BLaER1 treated with 17β-estradiol and CSF1 and Interleukin-3, amounts not matched to agents 10 nM and 100 nM (cell line): ENCODE data around the gene AP1B1.

ENCODE experiments used
- H3K27ac ChIP-seq, 11 experiments: shearing (Covaris generic); formaldehyde crosslinking; 2 replicates each; pipeline ENCODE4 v1.8.1; 2022
- H3K27me3 ChIP-seq, 11 experiments: shearing (Covaris generic); formaldehyde crosslinking; 2 replicates each; pipeline ENCODE4 v1.8.1; 2022
- H3K36me3 ChIP-seq, 11 experiments: shearing (Covaris generic); formaldehyde crosslinking; 2 replicates each; pipeline ENCODE4 v1.8.1; 2022
- H3K4me1 ChIP-seq, 10 experiments: shearing (Covaris generic); formaldehyde crosslinking; 2 replicates each; pipeline ENCODE4 v1.8.1; 2022
- H3K4me2 ChIP-seq, 11 experiments: shearing (Covaris generic); formaldehyde crosslinking; 2 replicates each; pipeline ENCODE4 v1.8.1; 2022
- H3K4me3 ChIP-seq, 10 experiments: shearing (Covaris generic); formaldehyde crosslinking; 2 replicates each; pipeline ENCODE4 v1.8.1; 2022
- H3K9ac ChIP-seq, 11 experiments: shearing (Covaris generic); formaldehyde crosslinking; 2 replicates each; pipeline ENCODE4 v1.8.1; 2022
- H3K9me3 ChIP-seq, 11 experiments: shearing (Covaris generic); formaldehyde crosslinking; replicated peaks in 1 of 11; 2 replicates each; pipeline ENCODE4 v1.8.1; 2022
- H4K20me1 ChIP-seq, 11 experiments: shearing (Covaris generic); formaldehyde crosslinking; 2 replicates each; pipeline ENCODE4 v1.8.1; 2022
- Cebpa-rat ChIP-seq, 11 experiments: shearing (Covaris generic); IDR thresholded peaks; 2 replicates each; pipeline ENCODE4 v1.8.1; 2022

The AP1B1 gene

DNA sequence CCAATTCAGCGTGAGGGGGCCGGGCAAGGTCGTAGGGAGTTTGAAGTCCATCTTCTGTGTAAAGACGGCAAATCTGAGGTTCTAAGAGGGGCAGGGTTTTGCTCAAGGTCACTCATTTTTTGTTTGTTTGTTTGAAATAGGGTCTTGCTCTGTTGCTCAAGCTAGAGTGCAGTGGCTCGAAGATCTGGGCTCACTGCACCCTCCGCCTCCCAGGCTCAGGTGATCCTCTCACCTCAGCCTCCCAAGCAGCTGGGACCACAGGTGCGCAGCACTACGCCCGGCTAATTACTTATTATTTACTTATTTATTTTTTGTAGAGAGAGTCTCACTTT lies 355 bp upstream of the AP1B1 start:
- Histone ChIP-seq H3K36me3 (peaks cover 0 to 14% (median 7%) of the 10 kb centered on the region in 11 experiments; a peak in 7 of 22 replicates), H3K9me3 (no peaks in the 10 kb centered on the region), H3K4me1 (peaks cover 61 to 69% (median 68%) of the 10 kb centered on the region in 10 experiments), H4K20me1 (peaks cover 0 to 34% (median 24%) of the 10 kb centered on the region in 11 experiments; a peak in 21 of 22 replicates), H3K9ac (peak overlapping the region; percentile 71 to 91 (median 84)), H3K4me3 (peak overlapping the region; percentile 74 to 91 (median 84)), H3K27me3 (no peaks in the 10 kb centered on the region), H3K4me2 (peak overlapping the region; percentile 85 to 99 (median 93)), H3K27ac (peak overlapping the region; percentile 25 to 82 (median 74); a peak in 19 of 22 replicates)
- no peak for TF ChIP-seq Cebpa-rat (IDR thresholded peaks at IDR 0.05)

DNA sequence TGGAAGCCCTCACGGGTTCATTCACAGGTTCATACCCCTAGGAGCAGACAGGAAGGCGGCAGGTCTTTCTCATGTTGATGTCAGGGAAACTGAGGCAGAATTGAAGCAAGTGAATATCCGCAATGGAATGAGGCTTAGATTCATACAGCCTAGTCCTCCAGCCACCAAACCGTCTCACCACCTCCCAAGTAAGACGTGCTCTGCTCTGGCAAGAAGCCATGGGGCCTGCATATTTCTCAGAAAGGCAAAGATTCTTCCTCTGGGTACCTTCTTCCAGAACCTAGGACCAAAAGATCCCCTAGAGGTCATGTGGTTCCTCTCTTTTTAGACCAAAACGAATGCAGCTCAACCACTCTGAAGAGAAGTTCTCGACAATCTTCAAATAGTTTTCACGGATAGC lies 1.7 kb downstream of the AP1B1 start:
- Histone ChIP-seq H3K9me3 (no peaks in the 10 kb centered on the region), H4K20me1 (peaks cover 12 to 55% (median 43%) of the 10 kb centered on the region in 11 experiments), H3K4me1 (peaks cover 69 to 75% (median 72%) of the 10 kb centered on the region in 10 experiments), H3K27me3 (no peaks in the 10 kb centered on the region), H3K36me3 (peaks cover 4 to 28% (median 13%) of the 10 kb centered on the region in 11 experiments; a peak in 14 of 22 replicates), H3K4me2 (peak overlapping the region; percentile 85 to 99 (median 93)), H3K27ac (peak overlapping the region; percentile 48 to 82 (median 71); a peak in 21 of 22 replicates), H3K4me3 (peak overlapping the region in 9 of 10 experiments; percentile 74 to 91 (median 85); a peak in 15 of 20 replicates), H3K9ac (peak overlapping the region; percentile 44 to 91 (median 82); a peak in 20 of 22 replicates)
- TF ChIP-seq Cebpa-rat (IDR thresholded peaks at IDR 0.05), result no peak

DNA sequence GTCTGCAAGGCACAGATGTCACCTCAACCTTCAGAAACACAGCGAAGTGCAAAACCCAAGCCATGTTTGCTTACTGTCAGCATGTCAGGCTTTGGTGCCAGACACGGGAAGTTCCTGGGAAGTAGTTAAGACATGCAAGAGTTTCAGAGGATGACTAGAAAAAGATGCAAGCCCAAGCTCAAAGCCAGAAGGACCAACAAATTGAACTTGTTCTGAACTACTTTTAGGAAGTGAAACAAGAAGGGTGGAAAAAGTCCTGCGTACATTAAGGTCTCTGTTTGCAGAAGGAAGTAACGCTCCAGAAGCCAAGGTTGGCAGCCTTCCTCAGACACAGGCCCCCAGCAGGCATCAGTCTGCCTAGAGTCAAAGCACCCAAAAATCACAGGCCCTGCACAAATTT lies 2.6 kb downstream of the AP1B1 start:
- peak overlapping the region; percentile 53 to 82 (median 71); a peak in 21 of 22 replicates for H3K27ac ChIP-seq

DNA sequence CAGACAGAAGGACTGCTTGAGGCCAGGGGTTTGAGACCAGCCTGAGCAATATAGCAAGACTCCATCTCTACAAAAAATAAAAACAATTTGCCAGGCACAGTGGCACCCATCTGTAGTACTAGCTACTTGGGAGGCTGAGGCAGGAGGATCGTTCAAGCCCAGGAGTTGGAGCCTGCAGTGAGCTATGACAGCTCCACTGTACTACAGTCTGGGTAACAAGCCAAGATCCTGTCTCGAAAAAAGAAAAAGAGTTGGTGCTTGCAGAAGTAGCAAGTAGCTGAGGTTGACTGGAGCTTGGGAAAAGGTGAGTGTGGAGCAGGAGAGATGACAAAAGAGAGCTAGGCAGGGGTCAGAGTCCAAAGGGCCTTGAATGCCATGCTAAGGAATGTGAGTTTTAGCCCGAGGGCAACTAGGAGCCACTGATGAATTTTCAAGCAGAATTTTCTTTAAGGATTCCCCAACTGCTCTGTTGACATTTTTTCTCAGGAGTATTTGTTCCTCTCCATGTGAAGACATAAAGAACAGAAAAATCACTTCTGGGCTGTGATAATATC lies 3.1 kb downstream of the AP1B1 start:
- H3K4me2 ChIP-seq, result peak overlapping the region; percentile 85 to 99 (median 93)
- H3K4me3 ChIP-seq, result peak overlapping the region in 4 of 10 experiments; percentile 8 to 30 (median 16); a peak in 5 of 20 replicates
- no peak for TF ChIP-seq Cebpa-rat (IDR thresholded peaks at IDR 0.05)
- H3K27ac ChIP-seq, result peak overlapping the region; percentile 28 to 77 (median 55)
- H3K36me3 ChIP-seq, result peaks cover 6 to 43% (median 21%) of the 10 kb centered on the region in 11 experiments; a peak in 15 of 22 replicates
- no peaks in the 10 kb centered on the region for H3K9me3 ChIP-seq
- peaks cover 75 to 82% (median 80%) of the 10 kb centered on the region in 10 experiments for H3K4me1 ChIP-seq
- peak overlapping the region in 10 of 11 experiments; percentile 1 to 62 (median 25); a peak in 11 of 22 replicates for H3K9ac ChIP-seq
- H3K27me3 ChIP-seq, result no peaks in the 10 kb centered on the region
- H4K20me1 ChIP-seq, result peaks cover 27 to 69% (median 58%) of the 10 kb centered on the region in 11 experiments

More for the DNA sequence above, 2.6 kb downstream of the AP1B1 start:
- Histone ChIP-seq H3K4me1 (peaks cover 71 to 77% (median 74%) of the 10 kb centered on the region in 10 experiments), H3K27me3 (no peaks in the 10 kb centered on the region), H3K36me3 (peaks cover 6 to 38% (median 21%) of the 10 kb centered on the region in 11 experiments; a peak in 15 of 22 replicates), H3K4me3 (peak overlapping the region in 5 of 10 experiments; percentile 16 to 90 (median 82); a peak in 7 of 20 replicates), H4K20me1 (peaks cover 22 to 64% (median 53%) of the 10 kb centered on the region in 11 experiments), H3K9me3 (no peaks in the 10 kb centered on the region), H3K9ac (peak overlapping the region; percentile 44 to 91 (median 82); a peak in 19 of 22 replicates), H3K4me2 (peak overlapping the region; percentile 85 to 99 (median 93))
- TF ChIP-seq Cebpa-rat (IDR thresholded peaks at IDR 0.05), result no peak

DNA sequence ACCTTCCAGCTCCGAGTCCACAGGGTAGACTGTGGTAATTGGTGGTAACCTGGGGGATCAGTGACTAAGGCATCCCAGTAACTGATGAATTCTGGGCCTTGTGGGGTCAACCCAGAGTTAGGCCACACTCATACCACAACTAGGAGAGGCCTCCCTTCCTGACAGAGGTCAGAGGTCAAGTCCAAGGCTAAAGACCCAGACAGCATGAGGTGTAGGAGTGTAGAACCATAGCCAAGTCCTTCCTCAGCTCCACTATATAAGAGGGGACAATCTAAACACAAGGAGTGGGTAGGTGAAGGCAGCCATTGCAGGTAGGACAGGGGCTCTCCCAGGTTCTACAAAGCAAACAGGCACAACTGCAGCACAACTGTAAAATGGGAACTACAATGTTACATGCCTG lies 4.6 kb downstream of the AP1B1 start:
- Histone ChIP-seq H3K4me3 (no peak overlapping the region), H3K9ac (peak overlapping the region in 1 of 11 experiments; percentile 62; a peak in 1 of 22 replicates), H4K20me1 (peaks cover 42 to 84% (median 73%) of the 10 kb centered on the region in 11 experiments), H3K9me3 (no peaks in the 10 kb centered on the region), H3K27ac (peak overlapping the region in 4 of 11 experiments; percentile 28 to 77 (median 60); a peak in 2 of 22 replicates), H3K4me2 (peak overlapping the region; percentile 16 to 99 (median 93); a peak in 18 of 22 replicates), H3K36me3 (peaks cover 6 to 58% (median 32%) of the 10 kb centered on the region in 11 experiments; a peak in 15 of 22 replicates), H3K27me3 (no peaks in the 10 kb centered on the region), H3K4me1 (peaks cover 68 to 80% (median 72%) of the 10 kb centered on the region in 10 experiments)
- TF ChIP-seq Cebpa-rat (IDR thresholded peaks at IDR 0.05), result no peak

DNA sequence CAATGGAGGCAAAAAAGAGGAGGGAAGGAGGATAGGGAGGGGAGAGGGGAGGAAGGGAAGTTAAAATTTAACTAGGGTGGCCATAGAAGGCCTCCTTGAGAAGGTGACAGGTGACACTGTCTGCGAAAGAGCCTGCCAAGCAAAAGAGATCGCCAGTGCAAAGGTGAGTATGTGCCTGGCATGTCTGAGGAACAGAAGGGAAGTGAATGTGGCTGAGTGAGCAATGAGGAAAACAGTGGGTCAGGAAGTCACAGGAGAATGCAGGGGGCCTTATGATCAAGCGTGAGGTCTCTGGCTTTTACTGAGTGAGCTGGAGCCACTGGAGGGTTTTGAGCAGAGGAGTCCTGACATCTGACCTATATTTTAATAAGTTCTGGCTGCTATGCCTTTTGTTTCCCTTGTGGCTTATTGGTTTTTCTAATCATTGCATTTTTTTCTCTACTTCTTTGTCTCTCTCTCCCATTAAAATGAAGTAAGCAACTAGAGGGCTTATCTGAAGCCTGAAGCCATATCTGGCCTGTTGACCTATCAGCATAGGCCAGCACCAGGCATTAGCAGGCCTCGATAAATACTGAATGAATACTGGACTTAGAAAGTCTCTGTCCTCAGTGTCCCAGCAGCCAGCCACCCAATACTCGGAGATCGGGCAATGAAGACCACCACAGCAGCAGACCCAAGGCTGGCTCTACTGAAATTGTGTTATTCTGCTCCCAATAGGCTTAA lies 5.6 kb downstream of the AP1B1 start:
- H3K27ac ChIP-seq, result peak overlapping the region in 3 of 11 experiments; percentile 15 to 57 (median 32); a peak in 4 of 22 replicates
- H3K4me2 ChIP-seq, result peak overlapping the region; percentile 42 to 99 (median 66)
- TF ChIP-seq Cebpa-rat (IDR thresholded peaks at IDR 0.05), result no peak
- H3K27me3 ChIP-seq, result no peaks in the 10 kb centered on the region
- peak overlapping the region in 3 of 11 experiments; percentile 9 to 68 (median 62); a peak in 2 of 22 replicates for H3K9ac ChIP-seq
- peaks cover 65 to 78% (median 68%) of the 10 kb centered on the region in 10 experiments for H3K4me1 ChIP-seq
- H4K20me1 ChIP-seq, result peaks cover 51 to 90% (median 80%) of the 10 kb centered on the region in 11 experiments
- no peaks in the 10 kb centered on the region for H3K9me3 ChIP-seq
- no peak overlapping the region for H3K4me3 ChIP-seq
- peaks cover 12 to 66% (median 38%) of the 10 kb centered on the region in 11 experiments; a peak in 21 of 22 replicates for H3K36me3 ChIP-seq

DNA sequence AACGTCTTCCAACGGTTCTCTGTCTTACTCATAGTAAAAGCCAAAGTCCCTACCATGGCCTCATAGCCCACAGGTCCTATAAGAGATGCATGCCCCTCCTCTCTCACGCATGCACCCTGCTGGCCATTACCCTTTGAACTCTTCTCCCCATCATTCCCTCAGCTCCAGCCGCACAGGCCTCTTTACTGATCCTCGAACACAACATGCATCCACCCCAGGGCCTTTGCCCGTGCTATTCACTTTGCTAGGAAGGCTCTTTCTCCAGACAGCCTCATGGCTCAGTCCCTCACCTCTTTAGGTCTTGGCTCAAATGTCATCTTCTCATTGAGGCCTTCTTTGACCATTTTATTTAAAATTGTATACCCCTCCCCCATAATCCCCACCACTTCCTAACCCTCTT lies 7.5 kb downstream of the AP1B1 start:
- Histone ChIP-seq H3K36me3 (peaks cover 27 to 85% (median 57%) of the 10 kb centered on the region in 11 experiments; a peak in 21 of 22 replicates), H4K20me1 (peaks cover 44 to 98% (median 90%) of the 10 kb centered on the region in 11 experiments), H3K27me3 (no peaks in the 10 kb centered on the region), H3K4me3 (no peak overlapping the region), H3K4me1 (peaks cover 46 to 74% (median 49%) of the 10 kb centered on the region in 10 experiments), H3K9me3 (no peaks in the 10 kb centered on the region), H3K9ac (no peak overlapping the region), H3K4me2 (peak overlapping the region in 10 of 11 experiments; percentile 1 to 99 (median 17); a peak in 12 of 22 replicates), H3K27ac (no peak overlapping the region)
- TF ChIP-seq Cebpa-rat (IDR thresholded peaks at IDR 0.05), result no peak

DNA sequence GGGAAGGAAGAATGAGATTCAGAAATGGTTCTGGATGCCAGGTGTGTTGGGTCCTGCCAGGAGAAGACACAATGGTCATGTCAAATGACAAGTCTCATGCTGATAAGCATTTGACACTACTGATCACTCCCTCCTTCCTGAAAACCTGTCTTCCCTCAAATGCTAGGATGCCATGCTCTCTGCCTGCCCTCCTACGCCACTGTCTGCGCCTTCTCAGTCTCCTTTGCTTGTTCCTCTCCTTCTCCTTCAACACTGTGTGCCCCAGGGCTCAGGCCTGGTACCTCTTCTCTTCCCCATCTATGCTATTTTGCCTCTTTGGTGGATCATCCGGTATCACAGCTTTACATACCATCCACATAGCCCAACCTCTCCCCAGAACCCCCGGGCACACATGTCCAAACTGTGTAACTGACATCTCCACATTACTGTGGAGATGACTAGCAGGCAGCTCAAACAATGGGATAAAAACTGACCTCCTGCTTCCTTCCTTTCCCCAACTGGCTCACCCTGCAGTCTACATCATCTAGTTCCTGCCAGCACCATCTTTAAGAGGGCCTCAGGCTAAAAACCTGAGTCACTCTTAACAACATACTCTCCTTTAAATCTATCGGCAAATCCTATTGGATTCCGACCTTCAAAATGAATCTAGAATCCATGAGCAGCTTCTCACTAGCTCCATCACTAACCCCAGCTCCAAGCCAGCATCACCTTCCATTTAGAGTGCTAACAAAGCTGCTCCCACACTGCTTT lies 8.2 kb downstream of the AP1B1 start:
- Histone ChIP-seq H3K9ac (peak overlapping the region in 1 of 11 experiments; percentile 12; a peak in 1 of 22 replicates), H3K27ac (no peak overlapping the region), H4K20me1 (peaks cover 44 to 100% (median 92%) of the 10 kb centered on the region in 11 experiments), H3K4me2 (peak overlapping the region in 10 of 11 experiments; percentile 1 to 99 (median 17); a peak in 15 of 22 replicates), H3K4me3 (no peak overlapping the region), H3K36me3 (peaks cover 33 to 91% (median 63%) of the 10 kb centered on the region in 11 experiments; a peak in 21 of 22 replicates), H3K9me3 (no peaks in the 10 kb centered on the region), H3K4me1 (peaks cover 41 to 76% (median 48%) of the 10 kb centered on the region in 10 experiments), H3K27me3 (no peaks in the 10 kb centered on the region)
- TF ChIP-seq Cebpa-rat (IDR thresholded peaks at IDR 0.05), result no peak
